ENCODE data around the gene MICALL2.

DNA sequence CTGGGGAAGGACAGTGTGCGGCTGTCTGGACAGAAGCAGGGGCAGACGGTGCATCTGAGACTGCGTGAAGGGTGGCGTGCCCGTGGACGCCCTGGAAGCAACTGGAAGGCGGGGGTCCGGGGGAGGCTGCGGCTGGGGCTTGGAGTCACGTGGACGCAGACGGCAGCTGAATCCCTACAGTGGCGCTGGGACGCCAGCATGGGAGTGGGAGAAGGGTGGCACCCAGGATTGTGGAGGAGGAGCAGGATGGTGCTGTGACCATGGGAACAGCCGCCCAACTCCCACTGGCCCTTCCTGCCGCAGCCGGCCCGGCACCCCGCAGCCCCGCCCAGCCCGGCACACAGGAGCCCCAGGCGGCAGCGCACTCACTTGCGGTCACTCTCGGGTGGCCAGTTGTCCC is 35.2 kb upstream of the MICALL2 start:
- TF ChIP-seq POLR2AphosphoS5 (IDR thresholded peaks at IDR 0.05; ENCODE audit: borderline replicate concordance, low read depth, low read length) (no peak), EZH2 (IDR thresholded peaks at IDR 0.05) (no peak), FOXP2 (optimal IDR thresholded peaks at IDR 0.05; ENCODE audit: control extremely low read depth, extremely low read length, insufficient read depth) (no peak)

Data from SK-N-MC (cell line).